Measurements from ENCODE around the gene PROSER2. TPM values are rescaled to one million over a fixed set of nuclear protein-coding genes. Genes with fewer than 3 reads are reported as not detected.

PROSER2 gene
- total and polyA plus RNA-seq, 2 of the 13 experiments (the other 11 are each of a cell fraction or from before 2014, with no cell fraction given): 6.9 to 7.7 TPM

GRCh38 chr10:11881030-11881476 lies 57.9 kb downstream of the PROSER2 start:
- FAIRE-seq: no peak
- Histone ChIP-seq H3K27me3 (ENCODE audit: control insufficient read depth in 1 of 2, insufficient read depth in 2 of 2, low read length in 2 of 2) (no peaks in the 10 kb centered on the region), H3K36me3 (replicated peaks in 1 of 2; ENCODE audit: control insufficient read depth in 1 of 2, insufficient read depth in 2 of 2, low read length in 2 of 2) (no peaks in the 10 kb centered on the region), H3K9ac (ENCODE audit: insufficient read depth, low read depth, low read length) (no peak overlapping the region), H3K79me2 (ENCODE audit: insufficient read depth, low read length) (no peaks in the 10 kb centered on the region), H3K27ac (ENCODE audit: extremely low read length, insufficient read depth, low read length) (no peak overlapping the region), H3K4me1 (ENCODE audit: insufficient read depth, low read length) (peaks cover 71% of the 10 kb centered on the region), H2AFZ (ENCODE audit: low read length) (no peak overlapping the region), H4K20me1 (ENCODE audit: insufficient read depth, low read length) (no peaks in the 10 kb centered on the region), H3K9me3 (ENCODE audit: low read length) (no peaks in the 10 kb centered on the region), H3K4me3 (replicated peaks in 1 of 3; ENCODE audit: insufficient read depth in 1 of 3, low read depth in 2 of 3, low read length in 3 of 3) (no peak overlapping the region), H3K4me2 (ENCODE audit: low read depth, low read length) (no peak overlapping the region)
- BruUV-seq (replicated peaks): no TSS peak
- 80% methylated on average over 10 of the region's 11 CpGs for WGBS (ENCODE audit: low lambda C conversion rate)
- in situ Hi-C loops (cut with HindIII; ENCODE audit: extremely low pct_ligation_motif_present, low pct_unique_long_range_greater_than_20kb) (no loop called here), intact Hi-C loops (cut with micrococcal nuclease; ENCODE audit: unreplicated experiment) (loop anchor here (1.0 kb wide), 1 partner anchor 105 kb away; no protein-coding TSS in a partner anchor)
- DNase-seq (ENCODE audit: low spot score): no peak
- ChIA-PET POLR2A (interaction anchor here (0.7 to 1.1 kb wide), 2 partner anchors 17 to 87 kb away, joined by 4 to 6 read pairs; no protein-coding TSS in a partner anchor), CTCF (ENCODE audit: low intra/inter-chr PET ratio, low total read pairs) (interaction anchor here (0.8 kb wide), 1 partner anchor 106 kb away, joined by 4 read pairs; no protein-coding TSS in a partner anchor)
- no peak; the same call in 2 of the 3 replicates for ATAC-seq
- TF ChIP-seq TIGD3 (CRISPR knock-in tag; IDR thresholded peaks at IDR 0.05; ENCODE audit: borderline replicate concordance) (no peak), ZNF3 (CRISPR knock-in tag; IDR thresholded peaks at IDR 0.05) (no peak), ZUFSP (CRISPR knock-in tag; IDR thresholded peaks at IDR 0.05; ENCODE audit: borderline replicate concordance) (no peak), ZNF777 (CRISPR knock-in tag; IDR thresholded peaks at IDR 0.05) (peak; percentile 45; the same call in 1 of the 2 replicates), ZNF607 (CRISPR knock-in tag; IDR thresholded peaks at IDR 0.05; ENCODE audit: borderline replicate concordance) (0 out of 2 replicates have a peak, but pooled peaks have one; percentile 68), ZFY (CRISPR knock-in tag; IDR thresholded peaks at IDR 0.05) (peak; percentile 72; the same call in 1 of the 2 replicates), ZKSCAN1 (IDR thresholded peaks at IDR 0.05; ENCODE audit: low read length) (peak; percentile 83), ZBTB4 (CRISPR knock-in tag; IDR thresholded peaks at IDR 0.05; ENCODE audit: borderline replicate concordance) (0 out of 2 replicates have a peak, but pooled peaks have one; percentile 55), EHMT2 (IDR thresholded peaks at IDR 0.05; ENCODE audit: borderline replicate concordance, low read depth, low read length) (0 out of 2 replicates have a peak, but pooled peaks have one; percentile 25), DR1 (CRISPR knock-in tag; IDR thresholded peaks at IDR 0.05) (0 out of 2 replicates have a peak, but pooled peaks have one; percentile 12), GABPB1 (CRISPR knock-in tag; IDR thresholded peaks at IDR 0.05) (no peak), ZNF687 (CRISPR knock-in tag; IDR thresholded peaks at IDR 0.05) (no peak), KLF16 (CRISPR knock-in tag; IDR thresholded peaks at IDR 0.05) (no peak)

All from HepG2 (cell line).